ENCODE measurements around the gene PLS1.
A peak's percentile ranks its signal among the peaks of the same experiment; 100 is the strongest.
"Not testable (repeated sequence)": the region's sequence is repeated elsewhere in the genome, so short reads cannot be mapped to it uniquely, and the experiment has no call there.

PLS1 gene

GRCh38 chr3:142595951-142596725, at the start of gene PLS1:
Gene PLS1 (plus strand): TSS chr3:142596393. CDS start chr3:142664238, 67,845 bp downstream.
- peak; percentile 89 for DNase-seq

GRCh38 chr3:142549986-142550385, 46.2 kb upstream of the PLS1 start:
- no peak for DNase-seq

GRCh38 chr3:142552579-142552978, 43.6 kb upstream of the PLS1 start:
- DNase-seq, result not testable (repeated sequence)

- DNase-seq, result no peak
Observed at GRCh38 chr3:142553741-142554140, 42.5 kb upstream of the PLS1 start.

GRCh38 chr3:142560118-142560517, 36.1 kb upstream of the PLS1 start:
- DNase-seq, result no peak

- DNase-seq, result no peak
Observed at GRCh38 chr3:142563496-142563997, 32.6 kb upstream of the PLS1 start.

GRCh38 chr3:142566096-142566495, 30.1 kb upstream of the PLS1 start:
- no peak for DNase-seq

- no peak for DNase-seq
Observed at GRCh38 chr3:142568393-142569017, 27.7 kb upstream of the PLS1 start.

GRCh38 chr3:142569422-142569821, 26.8 kb upstream of the PLS1 start:
- DNase-seq, result not testable (repeated sequence)

- not testable (repeated sequence) for DNase-seq
Observed at GRCh38 chr3:142574223-142574622, 22.0 kb upstream of the PLS1 start.

- DNase-seq, result no peak
Observed at GRCh38 chr3:142574665-142575064, 21.5 kb upstream of the PLS1 start.

GRCh38 chr3:142576792-142577191, 19.4 kb upstream of the PLS1 start:
- DNase-seq, result no peak

GRCh38 chr3:142577696-142578328, 18.4 kb upstream of the PLS1 start:
- DNase-seq, result no peak

GRCh38 chr3:142578329-142579223, 17.6 kb upstream of the PLS1 start, which contains the start of gene ATR:
Gene ATR (minus strand): TSS chr3:142578733. CDS start chr3:142578704, 29 bp downstream.
- peak; percentile 94 for DNase-seq

GRCh38 chr3:142580061-142580423, 16.2 kb upstream of the PLS1 start:
- DNase-seq, result no peak

- not testable (repeated sequence) for DNase-seq
Observed at GRCh38 chr3:142581070-142581469, 15.1 kb upstream of the PLS1 start.

- peak; percentile 44 for DNase-seq
Observed at GRCh38 chr3:142586803-142587406, 9.3 kb upstream of the PLS1 start.

- DNase-seq, result no peak
Observed at GRCh38 chr3:142588703-142589102, 7.5 kb upstream of the PLS1 start.

- not testable (repeated sequence) for DNase-seq
Observed at GRCh38 chr3:142592268-142592667, 3.9 kb upstream of the PLS1 start.

GRCh38 chr3:142595141-142595540, 1.1 kb upstream of the PLS1 start:
- no peak for DNase-seq

- DNase-seq, result no peak
Observed at GRCh38 chr3:142595581-142595950, 627 bp upstream of the PLS1 start.

GRCh38 chr3:142596726-142597088, 514 bp downstream of the PLS1 start:
- no peak for DNase-seq
